Mucosa of rectum (tissue), 2 donors: ENCODE data around the gene HERC4.

Source experiments
- H3K27ac ChIP-seq, 2 donors: one replicate each; pipeline ENCODE4 v1.7.0; 2013; ENCODE audit warnings: inconsistent platforms in 2 of 2, low read depth in 2 of 2, low read length in 2 of 2
- H3K27me3 ChIP-seq, 2 donors: one replicate each; pipeline ENCODE4 v1.7.0; 2013; ENCODE audit warnings: low read length in 2 of 2; ENCODE audit not compliant: control insufficient read depth in 2 of 2, insufficient read depth in 2 of 2
- H3K36me3 ChIP-seq, 2 donors: one replicate each; pipeline ENCODE4 v1.7.0; 2013; ENCODE audit warnings: low read length in 2 of 2; ENCODE audit not compliant: control insufficient read depth in 2 of 2, insufficient read depth in 2 of 2
- H3K4me1 ChIP-seq, 2 donors: one replicate each; pipeline ENCODE4 v1.7.0; 2013; ENCODE audit warnings: low read length in 2 of 2, mild to moderate bottlenecking in 1 of 2; ENCODE audit not compliant: control insufficient read depth in 2 of 2, insufficient read depth in 2 of 2
- H3K4me3 ChIP-seq, 2 donors: one replicate each; pipeline ENCODE4 v1.7.0; 2013; ENCODE audit warnings: low read length in 2 of 2
- H3K9ac ChIP-seq, 2 donors: one replicate each; pipeline ENCODE4 v1.7.0; 2013; ENCODE audit warnings: low read length in 2 of 2, low read depth in 1 of 2, mild to moderate bottlenecking in 1 of 2
- H3K9me3 ChIP-seq, 2 donors: one replicate each; pipeline ENCODE4 v1.7.0; 2013; ENCODE audit warnings: low read length in 2 of 2; ENCODE audit not compliant: control insufficient read depth in 2 of 2
- donor health status: healthy.
- donor health status: Normal muscosa, but diverticular disease.

The HERC4 gene

DNA sequence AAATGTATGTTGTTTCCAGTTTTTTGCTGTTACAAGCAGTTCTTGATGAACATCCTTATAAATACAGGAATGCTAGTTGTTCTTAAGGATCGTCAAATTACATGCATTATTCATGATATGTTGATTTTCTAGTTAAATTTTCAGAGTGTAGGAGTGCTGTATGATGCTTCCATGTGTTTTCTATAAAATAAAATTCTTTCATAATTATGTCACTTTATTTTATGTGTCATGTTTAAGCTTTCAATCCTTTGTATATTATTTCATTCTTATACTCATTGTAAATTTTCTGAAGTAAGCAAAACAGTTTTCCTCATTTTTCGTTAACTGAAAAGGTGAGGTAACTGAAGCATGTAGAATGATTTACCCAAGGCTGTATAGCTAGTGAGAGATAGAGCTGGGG lies 17.4 kb upstream of the HERC4 start:
- Histone ChIP-seq H3K27ac (no peak overlapping the region), H3K27me3 (no peaks in the 10 kb centered on the region), H3K4me1 (peaks cover 0 to 2% of the 10 kb centered on the region in 2 donors), H3K36me3 (no peaks in the 10 kb centered on the region), H3K9me3 (no peaks in the 10 kb centered on the region), H3K9ac (no peak overlapping the region), H3K4me3 (no peak overlapping the region)

- Histone ChIP-seq H3K27me3 (no peaks in the 10 kb centered on the region), H3K4me1 (no peaks in the 10 kb centered on the region), H3K36me3 (no peaks in the 10 kb centered on the region), H3K9me3 (no peaks in the 10 kb centered on the region), H3K27ac (no peak overlapping the region), H3K4me3 (no peak overlapping the region), H3K9ac (no peak overlapping the region)
These were observed 15.5 kb upstream of the HERC4 start for GRCh38 chr10:68090586-68090985.

GRCh38 chr10:68088740-68089139 lies 13.7 kb upstream of the HERC4 start:
- H3K9me3 ChIP-seq = no peaks in the 10 kb centered on the region
- H3K4me1 ChIP-seq = no peaks in the 10 kb centered on the region
- H3K27ac ChIP-seq = no peak overlapping the region
- H3K9ac ChIP-seq = no peak overlapping the region
- no peaks in the 10 kb centered on the region for H3K27me3 ChIP-seq
- H3K4me3 ChIP-seq = no peak overlapping the region
- no peaks in the 10 kb centered on the region for H3K36me3 ChIP-seq

DNA sequence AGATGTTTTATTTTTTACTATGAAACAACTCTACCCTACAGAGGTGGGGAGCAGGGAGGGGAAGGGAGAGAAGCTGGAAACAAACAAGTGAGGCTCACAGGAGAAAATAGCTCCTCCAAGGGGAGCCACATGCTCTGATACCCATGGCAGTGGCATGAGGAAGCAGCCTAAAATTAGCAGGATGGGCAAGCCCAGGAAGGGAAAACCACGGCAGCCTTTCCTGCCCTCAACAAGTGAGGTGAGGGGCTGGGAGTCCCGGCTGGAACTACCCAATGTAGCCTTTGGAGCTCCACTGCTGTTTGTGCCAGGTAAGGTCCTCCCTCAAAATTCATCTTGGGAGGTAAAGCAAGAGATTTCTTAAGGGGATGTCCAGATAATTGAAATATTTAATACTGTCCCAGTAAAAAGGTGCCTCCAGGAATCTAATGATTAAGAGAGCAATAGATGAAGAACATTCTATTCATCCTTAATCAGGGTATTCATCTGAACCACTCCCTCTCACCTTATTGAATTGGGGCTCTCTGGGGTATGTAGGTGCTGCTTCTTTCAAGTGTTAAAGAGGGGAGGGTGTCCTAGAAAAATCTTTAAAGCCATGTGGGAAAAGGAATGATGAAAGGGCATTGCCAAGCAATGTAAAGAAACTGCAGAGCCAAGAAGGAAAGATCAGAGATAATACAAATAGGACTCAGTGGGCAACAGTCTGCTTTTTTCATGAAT lies 12.8 kb upstream of the HERC4 start:
- no peaks in the 10 kb centered on the region for H3K36me3 ChIP-seq

DNA sequence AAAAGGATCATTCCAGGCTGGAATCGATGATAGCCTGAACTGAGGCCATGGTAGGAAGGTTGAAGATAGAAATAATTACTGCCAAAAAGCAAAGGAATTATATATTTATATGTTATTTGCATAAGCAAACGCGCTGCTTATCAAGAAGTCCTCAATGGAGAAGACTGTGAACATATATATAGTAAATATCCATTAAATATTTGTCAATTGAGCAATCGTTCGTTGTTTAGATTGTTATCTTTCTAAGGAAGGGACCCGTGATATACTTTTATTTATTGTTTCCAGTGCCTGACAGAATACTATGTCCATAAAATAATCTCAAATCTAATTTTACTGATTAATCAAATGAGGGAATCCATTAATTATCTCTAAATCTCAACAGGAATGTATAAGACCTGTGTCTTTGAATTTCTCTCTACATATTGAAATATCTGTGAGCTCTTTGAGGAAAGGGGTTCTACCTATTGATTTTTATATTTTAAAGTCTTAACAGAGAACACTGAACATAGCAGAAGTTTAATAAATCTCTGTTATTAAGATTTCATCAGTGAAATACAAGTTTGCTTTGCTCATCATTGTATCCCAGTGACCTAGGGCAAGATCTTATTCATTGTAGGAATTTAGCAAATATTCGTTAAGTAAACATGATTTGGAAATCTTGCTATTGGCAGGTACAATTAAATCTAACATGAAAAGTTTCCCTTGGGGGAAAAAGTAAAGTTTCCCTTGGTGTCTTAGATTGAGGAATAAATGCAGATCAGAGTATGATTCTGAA lies 12.0 kb upstream of the HERC4 start:
- no peaks in the 10 kb centered on the region for H3K36me3 ChIP-seq
- H3K9me3 ChIP-seq = no peaks in the 10 kb centered on the region
- no peak overlapping the region for H3K4me3 ChIP-seq
- no peaks in the 10 kb centered on the region for H3K27me3 ChIP-seq
- H3K9ac ChIP-seq = no peak overlapping the region
- no peaks in the 10 kb centered on the region for H3K4me1 ChIP-seq
- H3K27ac ChIP-seq = no peak overlapping the region

More for the DNA sequence above, 12.8 kb upstream of the HERC4 start:
- H3K4me1 ChIP-seq = no peaks in the 10 kb centered on the region
- no peak overlapping the region for H3K4me3 ChIP-seq
- no peak overlapping the region for H3K27ac ChIP-seq
- no peaks in the 10 kb centered on the region for H3K9me3 ChIP-seq
- H3K9ac ChIP-seq = no peak overlapping the region
- no peaks in the 10 kb centered on the region for H3K27me3 ChIP-seq

GRCh38 chr10:68086011-68086410 lies 10.9 kb upstream of the HERC4 start:
- H3K4me3 ChIP-seq = no peak overlapping the region
- no peak overlapping the region for H3K9ac ChIP-seq
- no peaks in the 10 kb centered on the region for H3K36me3 ChIP-seq
- H3K27ac ChIP-seq = no peak overlapping the region
- H3K4me1 ChIP-seq = no peaks in the 10 kb centered on the region
- H3K9me3 ChIP-seq = no peaks in the 10 kb centered on the region
- H3K27me3 ChIP-seq = no peaks in the 10 kb centered on the region

DNA sequence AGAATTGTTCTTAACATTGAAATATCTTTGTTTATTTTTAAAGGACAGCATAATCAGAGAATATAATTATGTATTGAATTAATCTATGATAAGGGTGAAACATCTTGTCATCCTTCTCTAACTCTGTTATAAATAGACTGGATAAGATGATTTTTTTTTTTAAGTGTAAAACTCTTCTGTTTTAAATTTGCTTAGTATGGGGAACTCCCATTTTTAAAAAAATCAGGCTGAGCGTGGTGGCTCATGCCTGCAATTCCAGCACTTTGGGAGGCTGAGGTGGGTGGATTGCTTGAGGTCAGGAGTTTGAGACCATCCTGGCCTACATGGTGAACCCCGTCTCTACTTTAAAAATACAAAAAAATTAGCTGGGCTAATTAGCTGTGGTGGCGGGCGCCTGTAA lies 9.4 kb upstream of the HERC4 start:
- H3K27ac ChIP-seq = no peak overlapping the region
- H3K9ac ChIP-seq = no peak overlapping the region
- no peaks in the 10 kb centered on the region for H3K9me3 ChIP-seq
- no peak overlapping the region for H3K4me3 ChIP-seq
- no peaks in the 10 kb centered on the region for H3K4me1 ChIP-seq
- H3K36me3 ChIP-seq = no peaks in the 10 kb centered on the region
- H3K27me3 ChIP-seq = no peaks in the 10 kb centered on the region

DNA sequence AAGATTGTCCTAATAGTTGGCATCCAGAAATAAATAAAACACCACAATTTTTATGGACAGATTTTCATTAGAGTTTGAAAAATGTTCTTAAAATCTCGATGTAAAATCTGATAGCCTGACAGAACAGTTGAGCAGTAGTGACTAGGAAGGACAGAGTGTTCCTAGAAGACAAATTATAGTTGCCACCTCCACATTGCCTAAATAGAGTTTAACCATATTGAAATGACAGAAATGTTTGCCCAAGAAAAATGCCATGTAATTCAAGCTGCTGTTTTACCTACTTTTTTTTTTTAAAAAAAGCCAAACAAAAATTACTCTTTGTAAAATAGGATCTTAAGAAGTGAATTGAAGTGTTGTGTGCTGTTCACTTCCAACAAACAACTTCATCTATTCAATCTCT lies 8.9 kb upstream of the HERC4 start:
- no peaks in the 10 kb centered on the region for H3K4me1 ChIP-seq
- no peaks in the 10 kb centered on the region for H3K9me3 ChIP-seq
- H3K9ac ChIP-seq = no peak overlapping the region
- no peak overlapping the region for H3K27ac ChIP-seq
- no peaks in the 10 kb centered on the region for H3K27me3 ChIP-seq
- no peak overlapping the region for H3K4me3 ChIP-seq
- H3K36me3 ChIP-seq = no peaks in the 10 kb centered on the region

GRCh38 chr10:68082872-68083271 lies 7.8 kb upstream of the HERC4 start:
- Histone ChIP-seq H3K36me3 (no peaks in the 10 kb centered on the region), H3K9ac (no peak overlapping the region), H3K27me3 (no peaks in the 10 kb centered on the region), H3K27ac (no peak overlapping the region), H3K9me3 (no peaks in the 10 kb centered on the region), H3K4me3 (no peak overlapping the region), H3K4me1 (no peaks in the 10 kb centered on the region)

DNA sequence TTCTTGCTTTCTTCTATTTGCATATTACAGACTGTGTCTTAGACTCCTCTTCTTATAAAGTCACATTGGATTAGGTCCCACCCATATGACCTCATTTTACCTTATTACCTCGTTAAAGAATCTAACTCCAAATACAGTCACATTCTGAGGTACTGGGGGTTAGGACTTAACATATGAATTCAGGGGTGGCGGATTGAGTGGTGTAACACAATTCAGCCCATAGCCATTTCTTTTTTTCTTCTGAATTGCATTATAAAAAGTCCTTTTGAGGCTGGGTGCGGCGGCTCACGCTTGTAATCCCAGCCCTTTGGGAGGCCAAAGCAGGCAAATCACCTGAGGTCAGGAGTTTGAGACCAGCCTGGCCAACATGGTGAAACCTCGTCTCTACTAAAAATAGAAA lies 6.8 kb upstream of the HERC4 start:
- H3K36me3 ChIP-seq = no peaks in the 10 kb centered on the region
- H3K27ac ChIP-seq = no peak overlapping the region
- no peak overlapping the region for H3K9ac ChIP-seq
- H3K4me1 ChIP-seq = no peaks in the 10 kb centered on the region
- no peaks in the 10 kb centered on the region for H3K27me3 ChIP-seq
- no peak overlapping the region for H3K4me3 ChIP-seq
- no peaks in the 10 kb centered on the region for H3K9me3 ChIP-seq
